ENCODE measurements around the gene SLC34A2.

Gene SLC34A2

GRCh38 chr4:25674386-25674785 lies 18.7 kb downstream of the SLC34A2 start:
- Mint-ChIP-seq H3K36me3 (ENCODE audit: low read depth) (no peaks in the 10 kb centered on the region), H3K27ac (no peak overlapping the region), H3K27me3 (no peaks in the 10 kb centered on the region), H3K4me1 (ENCODE audit: low read depth) (no peaks in the 10 kb centered on the region), H3K9me3 (no peaks in the 10 kb centered on the region), H3K4me3 (no peak overlapping the region)
- intact Hi-C loops (cut with micrococcal nuclease): no loop called here

GRCh38 chr4:25676221-25676620 lies 20.6 kb downstream of the SLC34A2 start:
- Mint-ChIP-seq H3K36me3 (ENCODE audit: low read depth) (no peaks in the 10 kb centered on the region), H3K27ac (no peak overlapping the region), H3K4me3 (no peak overlapping the region), H3K9me3 (no peaks in the 10 kb centered on the region), H3K27me3 (no peaks in the 10 kb centered on the region), H3K4me1 (ENCODE audit: low read depth) (no peaks in the 10 kb centered on the region)
- intact Hi-C loops (cut with micrococcal nuclease): no loop called here

GRCh38 chr4:25677157-25677556 lies 21.5 kb downstream of the SLC34A2 start:
- H3K27ac Mint-ChIP-seq: no peak overlapping the region
- H3K4me1 Mint-ChIP-seq (ENCODE audit: low read depth): no peaks in the 10 kb centered on the region
- H3K4me3 Mint-ChIP-seq: no peak overlapping the region
- intact Hi-C loops (cut with micrococcal nuclease): no loop called here
- no peaks in the 10 kb centered on the region for H3K9me3 Mint-ChIP-seq
- H3K27me3 Mint-ChIP-seq: no peaks in the 10 kb centered on the region
- H3K36me3 Mint-ChIP-seq (ENCODE audit: low read depth): no peaks in the 10 kb centered on the region

GRCh38 chr4:25677943-25678342 lies 22.3 kb downstream of the SLC34A2 start:
- no peak overlapping the region for H3K27ac Mint-ChIP-seq
- H3K4me3 Mint-ChIP-seq: no peak overlapping the region
- intact Hi-C loops (cut with micrococcal nuclease): no loop called here

GRCh38 chr4:25687773-25688172 lies 32.1 kb downstream of the SLC34A2 start:
- Mint-ChIP-seq H3K27ac (no peak overlapping the region), H3K36me3 (ENCODE audit: low read depth) (no peaks in the 10 kb centered on the region), H3K27me3 (no peaks in the 10 kb centered on the region), H3K4me1 (ENCODE audit: low read depth) (no peaks in the 10 kb centered on the region), H3K9me3 (peaks cover 12% of the 10 kb centered on the region), H3K4me3 (no peak overlapping the region)
- intact Hi-C loops (cut with micrococcal nuclease): no loop called here

More at GRCh38 chr4:25677943-25678342, 22.3 kb downstream of the SLC34A2 start:
- H3K4me1 Mint-ChIP-seq (ENCODE audit: low read depth): no peaks in the 10 kb centered on the region
- no peaks in the 10 kb centered on the region for H3K9me3 Mint-ChIP-seq
- H3K36me3 Mint-ChIP-seq (ENCODE audit: low read depth): no peaks in the 10 kb centered on the region
- H3K27me3 Mint-ChIP-seq: no peaks in the 10 kb centered on the region

- intact Hi-C loops (cut with micrococcal nuclease): no loop called here
- Mint-ChIP-seq H3K9me3 (peaks cover 12% of the 10 kb centered on the region), H3K27ac (no peak overlapping the region), H3K4me1 (ENCODE audit: low read depth) (no peaks in the 10 kb centered on the region), H3K36me3 (ENCODE audit: low read depth) (no peaks in the 10 kb centered on the region), H3K27me3 (peaks cover 2% of the 10 kb centered on the region), H3K4me3 (no peak overlapping the region)
These were observed 38.8 kb downstream of the SLC34A2 start for GRCh38 chr4:25694466-25694865.

- Mint-ChIP-seq H3K27ac (no peak overlapping the region), H3K4me1 (ENCODE audit: low read depth) (no peaks in the 10 kb centered on the region), H3K36me3 (ENCODE audit: low read depth) (no peaks in the 10 kb centered on the region), H3K4me3 (no peak overlapping the region), H3K27me3 (peaks cover 2% of the 10 kb centered on the region), H3K9me3 (peaks cover 6% of the 10 kb centered on the region)
- intact Hi-C loops (cut with micrococcal nuclease): no loop called here
These were observed 40.8 kb downstream of the SLC34A2 start for GRCh38 chr4:25696409-25696808.

- intact Hi-C loops (cut with micrococcal nuclease): no loop called here
- H3K9me3 Mint-ChIP-seq: no peaks in the 10 kb centered on the region
- peaks cover 2% of the 10 kb centered on the region for H3K27me3 Mint-ChIP-seq
- no peaks in the 10 kb centered on the region for H3K4me1 Mint-ChIP-seq (ENCODE audit: low read depth)
- no peak overlapping the region for H3K27ac Mint-ChIP-seq
- no peak overlapping the region for H3K4me3 Mint-ChIP-seq
- no peaks in the 10 kb centered on the region for H3K36me3 Mint-ChIP-seq (ENCODE audit: low read depth)
These were observed 41.9 kb downstream of the SLC34A2 start for GRCh38 chr4:25697516-25697915.

- no peak overlapping the region for H3K27ac Mint-ChIP-seq
- no peaks in the 10 kb centered on the region for H3K4me1 Mint-ChIP-seq (ENCODE audit: low read depth)
- H3K27me3 Mint-ChIP-seq: no peaks in the 10 kb centered on the region
- H3K4me3 Mint-ChIP-seq: no peak overlapping the region
- no peaks in the 10 kb centered on the region for H3K36me3 Mint-ChIP-seq (ENCODE audit: low read depth)
- no peaks in the 10 kb centered on the region for H3K9me3 Mint-ChIP-seq
- intact Hi-C loops (cut with micrococcal nuclease): no loop called here
These were observed 45.0 kb downstream of the SLC34A2 start for GRCh38 chr4:25700661-25701060.

- Mint-ChIP-seq H3K27ac (no peak overlapping the region), H3K4me1 (ENCODE audit: low read depth) (no peaks in the 10 kb centered on the region), H3K4me3 (no peak overlapping the region), H3K36me3 (ENCODE audit: low read depth) (no peaks in the 10 kb centered on the region), H3K9me3 (no peaks in the 10 kb centered on the region), H3K27me3 (no peaks in the 10 kb centered on the region)
- intact Hi-C loops (cut with micrococcal nuclease): no loop called here
These were observed 47.2 kb downstream of the SLC34A2 start for GRCh38 chr4:25702848-25703247.

- Mint-ChIP-seq H3K27me3 (no peaks in the 10 kb centered on the region), H3K4me3 (no peak overlapping the region), H3K36me3 (ENCODE audit: low read depth) (no peaks in the 10 kb centered on the region), H3K27ac (no peak overlapping the region), H3K9me3 (no peaks in the 10 kb centered on the region), H3K4me1 (ENCODE audit: low read depth) (no peaks in the 10 kb centered on the region)
- intact Hi-C loops (cut with micrococcal nuclease): no loop called here
These were observed 48.2 kb downstream of the SLC34A2 start for GRCh38 chr4:25703731-25704388.

- Mint-ChIP-seq H3K27ac (no peak overlapping the region), H3K4me3 (no peak overlapping the region), H3K9me3 (peaks cover 6% of the 10 kb centered on the region), H3K4me1 (ENCODE audit: low read depth) (no peaks in the 10 kb centered on the region), H3K36me3 (ENCODE audit: low read depth) (no peaks in the 10 kb centered on the region), H3K27me3 (no peaks in the 10 kb centered on the region)
- intact Hi-C loops (cut with micrococcal nuclease): no loop called here
These were observed 48.9 kb downstream of the SLC34A2 start for GRCh38 chr4:25704516-25704915.

GRCh38 chr4:25710637-25711036 lies 55.0 kb downstream of the SLC34A2 start:
- H3K4me1 Mint-ChIP-seq (ENCODE audit: low read depth): no peaks in the 10 kb centered on the region
- no peaks in the 10 kb centered on the region for H3K36me3 Mint-ChIP-seq (ENCODE audit: low read depth)
- H3K4me3 Mint-ChIP-seq: no peak overlapping the region
- H3K27me3 Mint-ChIP-seq: peaks cover 1% of the 10 kb centered on the region
- H3K9me3 Mint-ChIP-seq: peaks cover 9% of the 10 kb centered on the region
- no peak overlapping the region for H3K27ac Mint-ChIP-seq
- intact Hi-C loops (cut with micrococcal nuclease): no loop called here

- peaks cover 1% of the 10 kb centered on the region for H3K27me3 Mint-ChIP-seq
- H3K4me1 Mint-ChIP-seq (ENCODE audit: low read depth): no peaks in the 10 kb centered on the region
- no peak overlapping the region for H3K4me3 Mint-ChIP-seq
- no peak overlapping the region for H3K27ac Mint-ChIP-seq
- intact Hi-C loops (cut with micrococcal nuclease): no loop called here
- H3K9me3 Mint-ChIP-seq: peaks cover 9% of the 10 kb centered on the region
- no peaks in the 10 kb centered on the region for H3K36me3 Mint-ChIP-seq (ENCODE audit: low read depth)
These were observed 57.0 kb downstream of the SLC34A2 start for GRCh38 chr4:25712611-25713010.

GRCh38 chr4:25713812-25714211 lies 58.2 kb downstream of the SLC34A2 start:
- Mint-ChIP-seq H3K9me3 (peaks cover 9% of the 10 kb centered on the region), H3K4me3 (no peak overlapping the region), H3K27ac (no peak overlapping the region), H3K4me1 (ENCODE audit: low read depth) (no peaks in the 10 kb centered on the region), H3K27me3 (peaks cover 1% of the 10 kb centered on the region), H3K36me3 (ENCODE audit: low read depth) (no peaks in the 10 kb centered on the region)
- intact Hi-C loops (cut with micrococcal nuclease): no loop called here

Data from dendritic cell treated with granulocyte-macrophage colony-stimulating factor and Interleukin-4, amounts not matched to agents 40 ng/mL and 50 ng/mL, for 4 days (primary cell).